Smooth muscle cell (in vitro differentiated cells): ENCODE measurements around the gene S100A11. TPM values are rescaled to one million over a fixed set of nuclear protein-coding genes. Genes with fewer than 3 reads are reported as not detected.

Source experiments
- DNase-seq: peaks from one replicate; lab custom pipeline; 2025; ENCODE audit not compliant: unreplicated experiment; lab: John Stamatoyannopoulos, UW
- H2AFZ ChIP-seq: fragments of 200-600 bp; sonication (generic); 2 replicates; pipeline ENCODE4 v1.6.0; 2016; ENCODE audit warnings: antibody characterized with exemption, low read depth, mild to moderate bottlenecking
- H3F3A ChIP-seq: fragments of 200-600 bp; sonication (generic); 2 replicates; pipeline ENCODE4 v1.6.0; 2017; ENCODE audit warnings: antibody characterized with exemption, low read depth
- H3K27ac ChIP-seq: fragments of 200-600 bp; sonication (generic); 2 replicates; pipeline ENCODE4 v1.5.1; 2016; ENCODE audit warnings: low read depth, mild to moderate bottlenecking
- H3K27me3 ChIP-seq: fragments of 200-600 bp; sonication (generic); 2 replicates; pipeline ENCODE4 v1.6.1; 2016; ENCODE audit warnings: low read depth, mild to moderate bottlenecking
- H3K36me3 ChIP-seq: fragments of 200-600 bp; sonication (generic); 2 replicates; pipeline ENCODE4 v1.5.1; 2016; ENCODE audit warnings: low read depth
- H3K4me1 ChIP-seq: fragments of 200-600 bp; sonication (generic); 2 replicates; pipeline ENCODE4 v1.5.1; 2016; ENCODE audit warnings: low read depth
- H3K4me2 ChIP-seq: fragments of 200-600 bp; sonication (generic); 2 replicates; pipeline ENCODE4 v1.6.0; 2016; ENCODE audit warnings: mild to moderate bottlenecking
- H3K4me3 ChIP-seq: fragments of 200-600 bp; sonication (generic); 2 replicates; pipeline ENCODE4 v1.5.1; 2016; ENCODE audit warnings: mild to moderate bottlenecking
- H3K79me2 ChIP-seq: fragments of 200-600 bp; sonication (generic); 2 replicates; pipeline ENCODE4 v1.6.0; 2016; ENCODE audit warnings: low read depth, mild to moderate bottlenecking
- H3K9ac ChIP-seq: fragments of 200-600 bp; sonication (generic); 2 replicates; pipeline ENCODE4 v1.6.0; 2016; ENCODE audit warnings: low read depth
- H3K9me3 ChIP-seq: fragments of 200-600 bp; sonication (generic); replicated peaks from 2 replicates; pipeline ENCODE4 v1.5.1; 2016; ENCODE audit warnings: low read depth
- H4K20me1 ChIP-seq: fragments of 200-600 bp; sonication (generic); 2 replicates; pipeline ENCODE4 v1.6.0; 2016; ENCODE audit warnings: low read depth
- WGBS: methylation state at CpG from one replicate; pipeline ENCODE4 v1.1.7; 2016; ENCODE audit warnings: low lambda C conversion rate; 5-methylcytosine and 5-hydroxymethylcytosine counted together
- polyA plus RNA-seq: library from polyadenylated mRNA; unstranded; fragments of >200 nt; fragmentation: Nextera tagmentation; extraction: Ambion mirVana; gene quantifications from 2 replicates; pipeline ENCODE4 v1.2.1, GENCODE V29; 2016
- total RNA-seq: library from RNA; depleted of rRNA; stranded (reverse); fragments of >200 nt; gene quantifications from 2 replicates; pipeline ENCODE4 v1.2.3, GENCODE V29; 2014
- TF ChIP-seq, protein P1 (sequence below): fragments of 200-600 bp; sonication (generic); IDR thresholded peaks from 2 replicates; pipeline ENCODE4 v1.5.1; 2017; ENCODE audit warnings: borderline replicate concordance, mild to moderate bottlenecking, antibody characterized with exemption; ENCODE audit not compliant: insufficient read depth, poor library complexity, severe bottlenecking

The S100A11 gene
- total and polyA plus RNA-seq, 2 experiments from 2014 or later = 1,481 to 2,824 TPM

DNA sequence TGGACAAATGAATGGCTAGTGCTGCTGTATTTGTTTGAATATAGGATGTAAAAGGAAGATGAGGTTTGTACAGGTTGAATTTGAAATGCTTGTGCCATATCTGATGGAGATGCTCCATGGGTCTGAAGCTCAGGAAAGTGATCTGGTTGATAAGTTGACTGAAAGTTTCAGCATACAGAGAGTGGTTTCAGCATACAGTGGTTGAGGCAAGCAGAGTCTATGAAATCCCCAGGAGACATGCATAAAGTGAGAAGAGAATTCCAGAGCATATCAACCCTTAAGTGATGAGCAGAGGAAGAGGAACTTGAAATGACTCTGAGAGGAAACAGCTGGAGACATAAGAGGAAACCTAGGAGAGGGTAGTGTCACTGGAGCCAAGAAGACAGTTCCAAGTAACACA lies 30.3 kb upstream of the S100A11 start:
- Histone ChIP-seq H3K9ac (no peak overlapping the region), H3K4me3 (no peak overlapping the region), H2AFZ (no peak overlapping the region), H3F3A (no peaks in the 10 kb centered on the region), H3K27ac (no peak overlapping the region), H3K36me3 (no peaks in the 10 kb centered on the region), H3K4me1 (no peaks in the 10 kb centered on the region), H3K27me3 (no peaks in the 10 kb centered on the region), H3K79me2 (no peaks in the 10 kb centered on the region), H4K20me1 (no peaks in the 10 kb centered on the region), H3K9me3 (no peaks in the 10 kb centered on the region), H3K4me2 (no peak overlapping the region)
- no peak for DNase-seq
- TF ChIP-seq, protein P1, sequence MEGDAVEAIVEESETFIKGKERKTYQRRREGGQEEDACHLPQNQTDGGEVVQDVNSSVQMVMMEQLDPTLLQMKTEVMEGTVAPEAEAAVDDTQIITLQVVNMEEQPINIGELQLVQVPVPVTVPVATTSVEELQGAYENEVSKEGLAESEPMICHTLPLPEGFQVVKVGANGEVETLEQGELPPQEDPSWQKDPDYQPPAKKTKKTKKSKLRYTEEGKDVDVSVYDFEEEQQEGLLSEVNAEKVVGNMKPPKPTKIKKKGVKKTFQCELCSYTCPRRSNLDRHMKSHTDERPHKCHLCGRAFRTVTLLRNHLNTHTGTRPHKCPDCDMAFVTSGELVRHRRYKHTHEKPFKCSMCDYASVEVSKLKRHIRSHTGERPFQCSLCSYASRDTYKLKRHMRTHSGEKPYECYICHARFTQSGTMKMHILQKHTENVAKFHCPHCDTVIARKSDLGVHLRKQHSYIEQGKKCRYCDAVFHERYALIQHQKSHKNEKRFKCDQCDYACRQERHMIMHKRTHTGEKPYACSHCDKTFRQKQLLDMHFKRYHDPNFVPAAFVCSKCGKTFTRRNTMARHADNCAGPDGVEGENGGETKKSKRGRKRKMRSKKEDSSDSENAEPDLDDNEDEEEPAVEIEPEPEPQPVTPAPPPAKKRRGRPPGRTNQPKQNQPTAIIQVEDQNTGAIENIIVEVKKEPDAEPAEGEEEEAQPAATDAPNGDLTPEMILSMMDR = no peak

DNA sequence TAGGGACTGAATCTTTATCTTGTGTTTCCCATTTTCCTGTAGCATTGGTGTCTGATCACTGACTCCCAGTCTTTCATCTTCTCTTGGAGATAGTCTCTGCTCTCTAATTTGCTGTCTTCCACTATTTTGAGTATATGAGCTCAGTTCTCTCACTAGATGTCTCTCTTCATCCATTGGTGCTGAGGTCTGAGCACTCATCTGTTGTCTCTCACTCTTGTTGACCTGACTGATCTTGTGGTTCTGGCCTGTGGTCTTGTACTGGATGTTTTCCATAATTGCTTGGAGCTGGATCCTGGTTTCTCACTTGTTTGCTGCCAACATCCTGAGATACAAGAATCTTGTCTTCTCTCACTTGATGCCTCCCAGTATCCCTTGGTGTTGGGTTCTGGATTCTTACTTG lies 25.1 kb upstream of the S100A11 start:
- no peak overlapping the region for H3K9ac ChIP-seq
- no peak overlapping the region for H3K4me3 ChIP-seq
- TF ChIP-seq, protein P1 = no peak
- H2AFZ ChIP-seq = no peak overlapping the region
- no peak overlapping the region for H3K27ac ChIP-seq
- H3K4me2 ChIP-seq = no peak overlapping the region
- peaks cover 6% of the 10 kb centered on the region for H3K27me3 ChIP-seq
- H3K36me3 ChIP-seq = no peaks in the 10 kb centered on the region
- no peaks in the 10 kb centered on the region for H3K79me2 ChIP-seq
- H3F3A ChIP-seq = no peaks in the 10 kb centered on the region
- H3K4me1 ChIP-seq = no peaks in the 10 kb centered on the region
- no peaks in the 10 kb centered on the region for H3K9me3 ChIP-seq
- no peak for DNase-seq
- no peaks in the 10 kb centered on the region for H4K20me1 ChIP-seq

DNA sequence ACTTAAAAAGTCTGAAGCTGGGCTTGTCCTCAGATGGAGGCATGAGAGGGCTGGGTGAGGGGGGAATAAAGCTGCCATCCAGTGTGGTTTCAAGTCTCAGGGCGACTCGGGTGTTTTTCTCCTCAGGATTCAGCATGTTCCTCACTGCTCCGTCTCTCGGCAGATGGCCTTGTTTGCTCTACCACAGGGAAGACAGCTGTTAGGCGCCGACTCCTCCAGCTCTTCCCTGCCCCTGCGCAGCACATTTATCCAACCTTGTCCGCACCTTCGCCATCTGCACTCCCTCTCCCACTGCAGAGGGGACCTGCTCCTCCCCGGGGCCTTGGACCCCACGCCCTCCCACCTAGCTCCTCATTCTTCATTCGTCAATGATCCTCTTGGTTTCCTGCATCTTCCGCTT lies 16.6 kb upstream of the S100A11 start:
- H3K4me3 ChIP-seq = no peak overlapping the region
- peaks cover 5% of the 10 kb centered on the region for H3K4me1 ChIP-seq
- H2AFZ ChIP-seq = no peak overlapping the region
- H3K79me2 ChIP-seq = no peaks in the 10 kb centered on the region
- H3K36me3 ChIP-seq = no peaks in the 10 kb centered on the region
- no peak overlapping the region for H3K4me2 ChIP-seq
- H3K27ac ChIP-seq = no peak overlapping the region
- no peak overlapping the region for H3K9ac ChIP-seq
- WGBS = 89% methylated on average over 11 of the region's 13 CpGs
- H3K27me3 ChIP-seq = peaks cover 26% of the 10 kb centered on the region
- DNase-seq = no peak
- H4K20me1 ChIP-seq = no peaks in the 10 kb centered on the region
- peaks cover 9% of the 10 kb centered on the region for H3F3A ChIP-seq
- TF ChIP-seq, protein P1 = no peak
- no peaks in the 10 kb centered on the region for H3K9me3 ChIP-seq

DNA sequence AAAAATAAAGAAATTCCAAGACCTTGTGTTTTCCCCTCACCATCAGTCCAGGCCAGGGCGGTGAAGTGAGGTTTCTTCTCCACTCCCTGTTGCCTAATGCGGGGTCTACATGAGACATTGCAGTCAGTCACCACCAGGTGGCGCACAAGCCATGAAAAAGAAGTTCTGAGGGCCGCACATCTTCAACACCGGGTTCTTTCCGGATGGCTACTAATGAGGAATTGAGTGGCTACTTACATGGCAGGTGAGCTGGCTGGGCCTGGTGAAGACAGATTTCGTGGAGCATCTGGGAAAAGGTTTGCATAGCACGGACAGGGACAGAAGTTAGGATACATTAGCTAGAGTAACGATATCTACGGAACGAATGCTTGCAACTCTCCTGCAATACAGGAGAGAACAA lies 15.8 kb upstream of the S100A11 start:
- Histone ChIP-seq H3K9ac (no peak overlapping the region), H3K4me1 (peaks cover 5% of the 10 kb centered on the region), H3K4me2 (no peak overlapping the region), H2AFZ (no peak overlapping the region), H4K20me1 (no peaks in the 10 kb centered on the region), H3K4me3 (no peak overlapping the region), H3K27ac (no peak overlapping the region), H3K36me3 (no peaks in the 10 kb centered on the region), H3F3A (peaks cover 12% of the 10 kb centered on the region), H3K27me3 (peaks cover 22% of the 10 kb centered on the region), H3K9me3 (no peaks in the 10 kb centered on the region), H3K79me2 (no peaks in the 10 kb centered on the region)
- TF ChIP-seq, protein P1 = peak; percentile 89
- WGBS = 32% methylated on average over 11 of the region's 11 CpGs
- DNase-seq = peak; percentile 40
